GM10847 (cell line): ENCODE results near the gene DCST2.

Experiments used
- POLR2A ChIP-seq: IDR thresholded peaks from 2 replicates; pipeline ENCODE4 v1.6.1; 2011; ENCODE audit not compliant: insufficient read length; ENCODE audit errors: extremely low read depth

The DCST2 gene

DNA sequence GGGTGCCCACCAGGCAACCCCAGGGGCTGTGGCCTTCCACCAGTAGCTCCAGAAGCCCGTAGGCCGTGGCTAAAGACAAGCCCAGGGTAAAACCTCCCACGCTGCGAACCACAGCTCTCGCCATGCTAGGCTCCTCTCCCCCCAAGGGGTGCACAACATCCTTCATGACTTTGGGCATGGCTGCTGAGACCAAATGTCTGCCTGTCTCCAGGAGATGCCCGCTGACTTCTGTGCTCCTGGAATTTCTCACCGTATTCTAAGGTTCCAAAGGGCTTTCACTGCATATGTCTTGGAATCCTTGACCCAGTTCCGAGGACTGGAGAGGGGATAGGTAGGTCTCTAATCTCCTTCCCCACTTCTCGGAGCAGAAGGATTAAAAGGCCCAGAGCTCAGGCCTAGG lies at the start of gene DCST2, which contains the start of gene DCST1:
Gene DCST2, minus strand, starts transcription at position 258 of the 400 bp plus-strand sequence. Its CDS starts 80 bp downstream, at position 178.
Gene DCST1, plus strand, starts transcription at position 301 of the 400 bp plus-strand sequence. CDS start 213 bp downstream, outside the sequence.
- no peak for TF ChIP-seq POLR2A

DNA sequence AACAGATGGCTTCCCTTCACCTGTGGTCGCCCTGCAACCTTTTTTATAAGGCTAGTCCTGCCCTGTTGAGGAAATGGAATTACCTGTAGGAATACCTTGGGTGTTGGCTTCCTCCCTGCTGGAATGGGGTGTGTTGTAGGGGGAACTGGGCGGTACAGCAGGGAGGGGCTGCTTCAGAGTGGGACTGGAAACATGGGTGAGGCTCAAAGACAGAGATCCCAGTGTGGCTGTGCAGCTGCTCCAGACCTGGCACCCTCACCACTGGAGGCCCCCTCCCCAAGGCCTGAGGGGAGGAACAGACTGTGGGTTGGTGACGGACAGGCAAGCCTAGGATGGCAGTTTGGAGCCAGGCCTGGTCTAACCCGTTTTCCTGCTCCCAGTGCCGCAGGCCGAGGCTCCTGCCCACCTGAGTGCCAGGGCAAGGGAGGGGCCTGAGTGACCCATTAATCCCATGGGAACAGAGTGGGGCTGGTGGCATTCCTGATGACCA lies 49.5 kb upstream of the DCST2 start:
- no peak for TF ChIP-seq POLR2A

DNA sequence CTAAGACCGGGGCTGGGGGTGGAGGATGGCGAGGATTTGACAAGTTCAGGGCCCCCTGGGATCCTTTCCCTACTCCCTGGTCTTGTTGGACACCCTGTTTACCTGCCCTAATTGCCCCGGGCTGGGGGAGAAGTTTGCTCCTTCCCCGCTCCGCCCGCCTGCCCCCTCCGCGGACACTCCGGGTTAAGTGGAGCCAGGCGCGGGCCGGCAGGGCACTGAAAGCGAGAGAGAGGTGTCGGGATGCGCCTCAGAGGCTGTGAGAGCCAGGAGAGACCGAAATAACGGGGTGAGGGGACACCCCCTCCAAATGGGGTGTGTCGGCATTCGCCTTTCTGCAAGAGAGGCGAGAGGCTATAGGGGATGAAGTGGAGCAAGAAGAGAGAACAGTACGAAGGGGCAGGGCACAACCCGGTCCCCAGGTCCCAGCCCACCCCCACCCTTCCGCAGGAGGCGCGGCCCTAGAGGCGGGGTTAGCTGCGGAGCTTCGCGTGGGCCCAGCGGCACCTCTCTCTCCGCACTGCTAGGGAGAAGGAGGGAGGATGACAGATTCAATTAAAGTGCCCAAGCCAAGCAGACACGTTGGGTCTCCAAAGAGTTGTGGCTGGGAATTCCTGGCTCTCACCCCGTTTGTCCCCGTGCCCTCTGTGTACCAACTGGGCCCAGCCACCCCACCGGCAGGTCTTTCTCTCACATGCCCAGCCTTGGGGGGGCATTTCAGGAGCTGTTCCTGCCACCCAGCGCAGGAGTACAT lies 48.9 kb upstream of the DCST2 start:
- TF ChIP-seq POLR2A = no peak

DNA sequence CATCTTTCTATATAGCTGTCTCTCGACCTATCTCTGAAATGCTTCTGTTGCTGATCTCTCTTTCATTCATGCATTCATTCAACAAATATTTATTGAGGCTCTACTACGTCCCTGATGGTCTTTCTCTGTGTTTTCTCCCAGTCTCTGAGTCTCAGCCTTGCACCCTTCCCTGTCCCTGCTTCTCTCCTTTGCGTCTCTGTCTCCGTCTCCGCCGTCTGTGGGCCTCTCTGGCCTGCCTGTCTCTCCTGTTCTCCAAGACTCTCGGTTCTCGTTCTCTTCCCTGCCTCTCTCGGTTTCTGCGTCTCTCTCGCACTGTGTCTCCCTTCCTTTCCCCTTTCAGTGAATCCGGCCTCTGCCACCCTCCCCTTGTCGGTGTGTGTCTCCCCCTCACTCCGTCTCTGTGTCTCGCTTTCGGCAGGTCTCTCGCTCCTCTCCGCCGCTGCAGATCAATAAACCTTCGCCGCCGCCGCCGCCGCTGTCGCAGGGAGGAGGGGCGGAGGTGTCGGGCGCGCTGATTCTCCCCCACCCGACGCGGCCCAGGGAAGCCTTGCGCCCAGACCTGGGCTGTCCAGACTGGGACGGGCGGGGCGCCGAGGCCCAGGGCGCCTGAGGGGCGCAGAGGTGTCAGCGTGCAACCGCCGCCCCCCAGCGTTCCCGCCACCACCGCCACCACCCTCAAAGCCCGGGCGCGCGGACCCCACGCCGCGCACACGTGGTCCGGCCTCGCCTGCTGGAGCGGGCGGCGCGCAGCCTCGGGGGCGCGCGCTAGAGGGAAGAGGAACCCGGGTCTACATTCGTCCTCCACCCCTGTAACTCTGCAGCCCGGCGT lies 48.1 kb upstream of the DCST2 start:
- TF ChIP-seq POLR2A = no peak

DNA sequence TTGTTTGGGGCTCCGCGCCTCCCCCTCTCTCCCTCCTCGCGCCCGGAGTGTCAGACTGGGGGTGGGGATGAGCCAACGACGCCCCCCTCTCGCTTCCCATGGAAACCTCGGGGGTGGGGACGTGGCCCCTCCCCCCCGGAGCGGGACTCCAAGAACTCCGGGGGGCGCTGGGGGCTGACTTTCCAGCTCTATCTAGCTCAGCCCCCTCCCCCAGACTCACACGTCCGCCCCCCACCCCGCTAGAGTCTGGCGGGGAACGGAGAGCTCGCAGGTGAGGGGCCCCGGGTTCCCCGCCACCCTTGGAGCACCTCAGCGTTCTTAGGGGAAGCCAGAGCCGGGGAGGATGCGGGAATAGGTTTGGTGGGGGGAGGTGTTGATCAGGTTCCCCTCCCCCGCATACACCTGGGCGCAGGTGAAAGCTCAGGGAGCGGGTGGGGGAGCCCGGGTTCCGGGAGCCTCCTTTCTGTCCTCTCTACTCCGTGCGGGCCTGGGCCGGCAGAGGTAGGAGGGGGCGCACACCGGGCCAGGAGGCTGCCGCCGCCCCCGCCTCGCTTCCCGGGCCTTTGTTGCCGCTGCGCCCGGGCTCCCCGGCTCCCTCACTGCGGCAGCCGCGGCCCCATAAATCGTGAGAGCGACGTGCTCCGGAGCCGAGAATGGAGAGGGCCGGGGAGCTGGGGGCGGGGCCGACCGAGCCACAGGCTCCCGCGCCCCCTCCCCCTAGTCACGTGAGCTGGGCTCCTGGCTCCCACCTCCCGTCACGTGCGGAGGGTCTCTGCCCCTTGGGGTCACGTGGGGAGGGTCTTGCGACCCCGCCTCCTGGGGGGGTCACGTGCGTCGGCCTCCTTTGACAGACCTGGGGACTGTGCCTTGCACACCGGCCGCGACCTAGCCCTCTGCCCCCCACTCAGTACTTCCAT lies 47.0 kb upstream of the DCST2 start:
- TF ChIP-seq POLR2A = no peak

DNA sequence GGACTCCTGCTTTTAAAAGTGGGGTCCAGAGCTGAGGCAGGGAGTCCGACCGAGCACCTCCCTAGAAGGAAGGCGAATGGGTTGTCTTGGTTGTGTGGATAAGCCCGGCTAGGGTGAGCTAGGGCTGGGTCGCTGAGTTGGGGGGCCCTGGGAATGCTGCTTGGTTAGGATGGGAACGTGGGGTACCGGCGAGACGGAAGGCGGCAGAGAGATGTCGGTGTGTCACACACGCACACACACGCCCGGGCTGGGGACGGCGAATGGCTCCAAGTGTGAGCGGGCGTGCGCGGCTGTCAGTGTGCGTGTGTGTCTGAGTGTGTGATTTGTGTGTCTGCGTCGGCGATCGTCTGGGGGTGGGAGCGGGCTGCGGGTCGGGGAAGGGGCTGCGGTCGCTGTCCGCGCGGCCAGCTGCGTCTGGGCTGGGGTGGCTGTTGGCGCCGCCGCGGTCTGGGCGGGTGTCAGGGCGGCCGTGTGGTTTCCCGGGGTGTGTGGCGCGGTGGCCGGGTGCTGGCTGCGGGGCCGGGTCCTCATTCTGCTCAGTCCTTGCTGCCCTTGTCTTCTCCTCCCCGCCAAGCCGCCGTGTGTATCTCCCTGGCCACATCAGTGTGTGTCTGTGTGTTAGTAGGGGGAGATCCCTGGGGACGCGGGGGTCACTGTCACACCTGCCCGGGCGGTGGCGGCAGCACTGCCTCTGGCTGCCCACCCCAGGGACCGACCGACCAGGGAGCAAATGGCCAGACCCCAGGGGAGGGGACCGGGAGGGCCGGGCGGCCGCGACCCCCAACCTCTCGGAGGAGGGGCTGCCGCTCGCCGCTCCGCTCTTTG lies 46.1 kb upstream of the DCST2 start:
- no peak for TF ChIP-seq POLR2A

DNA sequence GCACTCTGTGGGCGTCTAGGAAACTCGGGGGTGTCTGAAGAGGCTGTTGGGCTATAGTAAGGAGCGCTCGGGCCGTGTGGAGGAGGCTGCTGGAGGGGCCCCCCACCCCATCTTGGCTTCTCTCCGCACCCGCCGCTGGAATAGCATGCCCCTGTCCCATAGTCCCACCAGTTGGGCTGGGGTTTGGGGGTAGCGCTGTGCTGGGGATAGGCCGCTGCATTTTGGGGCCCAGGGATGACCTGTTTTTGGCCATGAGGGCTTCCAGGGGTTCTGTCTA lies 45.6 kb upstream of the DCST2 start:
- no peak for TF ChIP-seq POLR2A

DNA sequence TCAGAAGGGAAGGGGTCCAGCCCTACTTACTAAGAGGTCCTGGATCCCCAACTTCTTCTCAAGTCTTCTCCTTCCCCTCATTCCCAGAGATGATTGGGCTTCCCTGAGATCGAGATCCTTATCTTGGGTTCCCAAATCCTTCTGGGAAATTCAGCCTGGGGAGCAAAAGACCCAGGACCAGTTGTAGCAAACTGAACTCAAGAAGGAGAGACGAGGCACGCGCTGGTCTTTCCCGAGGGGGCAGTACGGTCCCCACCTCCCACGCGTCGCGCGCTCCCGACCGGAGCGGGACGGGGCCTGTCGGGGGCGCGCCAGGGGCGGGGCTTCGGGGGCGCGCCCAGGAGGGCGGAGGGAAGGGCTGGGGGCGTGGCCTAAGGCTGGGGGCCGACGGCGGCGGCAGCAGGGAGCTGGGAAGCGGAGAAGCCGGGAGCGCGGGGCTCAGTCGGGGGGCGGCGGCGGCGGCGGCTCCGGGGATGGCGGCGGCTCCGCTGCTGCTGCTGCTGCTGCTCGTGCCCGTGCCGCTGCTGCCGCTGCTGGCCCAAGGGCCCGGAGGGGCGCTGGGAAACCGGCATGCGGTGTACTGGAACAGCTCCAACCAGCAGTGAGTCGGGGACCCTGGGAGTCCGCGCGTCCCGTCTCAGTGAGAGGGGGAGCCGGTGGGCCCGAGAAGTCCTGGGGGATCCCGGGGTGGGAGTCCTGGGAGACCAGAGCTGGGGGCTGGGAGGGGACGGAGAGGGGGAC lies 45.1 kb upstream of the DCST2 start, which contains the start of gene EFNA3:
Gene EFNA3, plus strand, starts transcription at position 369 of the 741 bp plus-strand sequence. Its CDS starts 105 bp downstream, at position 474.
- no peak for TF ChIP-seq POLR2A

DNA sequence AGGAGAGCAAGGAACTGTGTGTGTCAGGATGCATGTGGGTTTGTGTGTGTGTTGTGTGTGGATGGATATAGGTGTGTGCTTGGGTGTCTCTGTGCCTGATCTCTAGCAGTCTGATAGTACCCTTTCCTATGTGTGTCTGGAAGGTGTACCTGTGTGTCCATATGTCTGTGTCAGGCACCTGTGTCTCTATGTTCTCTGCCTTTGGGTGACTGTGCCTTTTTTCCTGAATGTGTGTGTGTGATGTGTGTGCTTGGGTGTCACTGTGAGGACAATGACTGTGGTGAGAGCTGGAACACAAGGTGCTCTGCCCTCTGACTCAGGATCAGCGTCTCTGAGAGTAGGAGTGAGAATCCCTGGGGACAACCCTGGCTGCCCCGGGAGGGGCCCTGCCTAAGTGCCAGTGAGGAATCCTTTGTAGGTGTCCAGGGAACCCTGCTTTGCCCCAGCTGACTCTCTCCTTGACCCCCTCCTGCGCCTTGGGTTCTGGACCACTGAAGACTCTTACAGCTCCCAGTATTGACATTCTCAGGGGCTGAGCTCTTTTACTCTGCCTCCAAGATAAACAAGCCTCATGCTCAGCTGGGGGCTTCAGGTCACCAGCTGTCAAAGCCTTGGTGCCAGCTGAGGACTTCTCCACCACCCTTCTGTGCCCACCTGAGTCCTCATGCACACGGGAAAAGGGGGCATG lies 44.3 kb upstream of the DCST2 start:
- no peak for TF ChIP-seq POLR2A

DNA sequence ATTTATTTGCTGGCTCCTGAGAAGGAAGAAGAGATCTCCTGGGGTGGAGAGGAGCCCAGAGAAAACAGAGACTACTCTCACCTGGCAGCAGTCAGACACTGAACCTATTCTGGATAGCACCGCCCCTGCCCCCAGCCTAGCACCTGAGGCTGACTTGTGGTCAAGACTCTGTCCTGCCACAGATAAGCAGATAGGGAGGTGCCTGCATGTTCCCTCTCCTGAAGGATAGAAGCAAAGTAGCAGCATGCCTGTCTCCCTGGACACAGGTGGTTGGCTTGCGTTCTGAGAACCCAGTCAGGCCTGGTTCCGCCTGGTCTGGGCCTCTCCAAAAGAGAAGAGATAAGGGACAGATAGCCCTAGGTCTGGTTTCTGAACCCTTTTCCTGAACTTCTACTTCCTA lies 43.8 kb upstream of the DCST2 start:
- TF ChIP-seq POLR2A = no peak

DNA sequence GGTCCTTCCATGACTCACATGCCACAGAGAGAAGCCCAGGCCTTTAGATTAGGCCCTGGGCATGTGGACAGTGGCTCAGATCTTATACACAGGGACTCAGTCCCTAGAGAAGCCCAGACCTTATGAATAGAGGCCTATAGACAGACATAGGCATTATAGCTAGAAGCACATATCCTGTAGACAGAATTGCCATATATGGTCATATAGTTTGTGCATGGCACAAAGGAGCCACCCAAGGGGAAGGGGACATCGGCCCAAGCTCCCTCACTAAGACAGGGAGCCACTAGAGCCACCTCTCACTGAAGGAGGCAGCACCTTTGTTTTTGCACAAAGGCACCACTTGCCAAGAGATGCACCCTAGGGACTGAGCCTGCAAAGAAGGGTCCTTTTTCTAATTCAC lies 42.8 kb upstream of the DCST2 start:
- no peak for TF ChIP-seq POLR2A

DNA sequence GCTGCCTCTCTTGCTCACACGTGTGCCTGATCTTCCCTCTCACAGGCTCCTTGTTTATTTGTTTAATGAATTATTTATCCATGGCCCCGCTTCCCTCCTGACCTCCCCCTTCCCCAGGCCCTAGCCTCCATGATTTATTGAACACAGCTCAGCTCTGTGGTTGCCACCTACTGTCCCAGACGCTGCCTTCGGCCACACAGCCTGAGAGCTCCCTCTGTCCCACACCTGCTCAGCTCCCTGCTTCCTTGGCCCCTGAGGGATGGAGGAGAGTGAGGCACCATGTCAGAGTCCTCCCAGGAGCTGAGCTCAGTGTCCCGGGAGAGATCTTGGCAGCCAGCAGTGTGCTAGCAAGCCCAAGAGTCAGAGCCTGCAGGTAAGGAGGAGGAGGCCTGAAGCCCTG lies 42.0 kb upstream of the DCST2 start:
- no peak for TF ChIP-seq POLR2A
